Measurements from ENCODE around the gene TMEM255B.

Gene TMEM255B

DNA sequence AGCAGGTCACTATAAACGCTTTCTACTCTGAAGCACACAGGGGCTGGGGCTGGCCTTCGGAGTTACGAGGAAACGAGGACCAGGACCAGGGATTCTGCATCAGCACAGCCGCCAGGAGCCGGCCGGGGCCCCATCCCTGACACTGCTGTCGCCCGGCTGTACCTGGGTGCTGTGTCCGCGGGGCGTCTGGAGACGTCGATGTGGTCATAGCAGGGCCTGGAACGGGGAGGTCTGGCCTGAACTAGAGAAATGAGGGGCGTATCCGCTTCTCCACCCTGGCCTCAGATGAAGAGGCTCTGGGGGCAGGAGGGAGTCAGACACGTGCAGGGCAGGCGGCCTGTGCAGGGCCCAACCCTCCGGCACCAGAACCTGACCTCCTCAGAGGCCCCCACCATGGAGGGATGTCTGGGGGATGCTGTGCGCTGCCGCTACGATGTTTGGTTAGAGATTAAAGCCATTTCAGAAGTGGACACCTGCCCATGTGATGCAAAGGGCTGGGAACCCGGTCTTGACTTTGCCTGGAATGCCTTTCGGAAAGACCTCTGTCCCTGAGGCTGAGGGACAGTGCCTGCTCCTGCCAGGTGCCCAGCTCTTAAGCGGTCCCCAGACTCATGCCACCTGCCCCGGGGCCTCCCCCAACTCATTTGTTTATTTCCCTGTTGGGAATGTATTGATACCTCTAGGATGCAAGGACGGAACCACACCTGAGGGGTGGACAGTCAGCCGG, 83.5 kb downstream of the TMEM255B start:
- no peak for DNase-seq (ENCODE audit: low read depth)
- no peak overlapping the region for H3K4me3 ChIP-seq (ENCODE audit: low read length)
- TF ChIP-seq, protein P1, sequence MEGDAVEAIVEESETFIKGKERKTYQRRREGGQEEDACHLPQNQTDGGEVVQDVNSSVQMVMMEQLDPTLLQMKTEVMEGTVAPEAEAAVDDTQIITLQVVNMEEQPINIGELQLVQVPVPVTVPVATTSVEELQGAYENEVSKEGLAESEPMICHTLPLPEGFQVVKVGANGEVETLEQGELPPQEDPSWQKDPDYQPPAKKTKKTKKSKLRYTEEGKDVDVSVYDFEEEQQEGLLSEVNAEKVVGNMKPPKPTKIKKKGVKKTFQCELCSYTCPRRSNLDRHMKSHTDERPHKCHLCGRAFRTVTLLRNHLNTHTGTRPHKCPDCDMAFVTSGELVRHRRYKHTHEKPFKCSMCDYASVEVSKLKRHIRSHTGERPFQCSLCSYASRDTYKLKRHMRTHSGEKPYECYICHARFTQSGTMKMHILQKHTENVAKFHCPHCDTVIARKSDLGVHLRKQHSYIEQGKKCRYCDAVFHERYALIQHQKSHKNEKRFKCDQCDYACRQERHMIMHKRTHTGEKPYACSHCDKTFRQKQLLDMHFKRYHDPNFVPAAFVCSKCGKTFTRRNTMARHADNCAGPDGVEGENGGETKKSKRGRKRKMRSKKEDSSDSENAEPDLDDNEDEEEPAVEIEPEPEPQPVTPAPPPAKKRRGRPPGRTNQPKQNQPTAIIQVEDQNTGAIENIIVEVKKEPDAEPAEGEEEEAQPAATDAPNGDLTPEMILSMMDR (conservative IDR thresholded peaks at IDR 0.05; ENCODE audit: low read length), result no peak

DNA sequence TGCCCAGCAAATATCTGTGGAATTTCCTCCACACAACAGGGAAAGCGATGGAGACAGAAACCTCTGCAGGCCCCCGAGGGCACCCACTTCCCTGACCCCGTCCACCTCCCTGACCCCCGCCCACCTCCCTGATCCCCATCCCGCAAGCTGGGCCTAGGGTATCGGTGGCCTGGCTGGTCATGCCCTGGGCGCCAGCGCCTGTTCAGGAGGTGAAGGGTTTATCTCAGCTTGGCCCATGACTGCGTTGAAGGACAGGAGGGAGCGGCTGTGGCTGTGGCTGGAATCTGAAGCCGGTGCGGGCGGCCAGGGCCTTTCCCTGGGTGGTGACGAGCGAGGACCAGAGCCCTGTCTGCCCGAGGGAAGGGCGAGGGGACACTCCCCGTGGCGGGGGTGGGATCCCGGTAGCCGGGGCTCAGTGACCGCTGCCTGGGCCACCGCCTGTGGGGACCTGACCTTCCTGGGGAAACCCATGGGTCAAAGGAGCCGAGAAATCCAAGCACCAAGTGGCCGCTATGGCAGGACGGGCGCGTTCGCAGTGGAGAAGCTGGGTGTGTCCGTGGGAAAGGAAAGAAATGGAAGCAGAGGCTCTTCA, 84.1 kb downstream of the TMEM255B start:
- TF ChIP-seq, protein P1 (conservative IDR thresholded peaks at IDR 0.05; ENCODE audit: low read length), result no peak
- no peak for DNase-seq (ENCODE audit: low read depth)
- no peak overlapping the region for H3K4me3 ChIP-seq (ENCODE audit: low read length)

DNA sequence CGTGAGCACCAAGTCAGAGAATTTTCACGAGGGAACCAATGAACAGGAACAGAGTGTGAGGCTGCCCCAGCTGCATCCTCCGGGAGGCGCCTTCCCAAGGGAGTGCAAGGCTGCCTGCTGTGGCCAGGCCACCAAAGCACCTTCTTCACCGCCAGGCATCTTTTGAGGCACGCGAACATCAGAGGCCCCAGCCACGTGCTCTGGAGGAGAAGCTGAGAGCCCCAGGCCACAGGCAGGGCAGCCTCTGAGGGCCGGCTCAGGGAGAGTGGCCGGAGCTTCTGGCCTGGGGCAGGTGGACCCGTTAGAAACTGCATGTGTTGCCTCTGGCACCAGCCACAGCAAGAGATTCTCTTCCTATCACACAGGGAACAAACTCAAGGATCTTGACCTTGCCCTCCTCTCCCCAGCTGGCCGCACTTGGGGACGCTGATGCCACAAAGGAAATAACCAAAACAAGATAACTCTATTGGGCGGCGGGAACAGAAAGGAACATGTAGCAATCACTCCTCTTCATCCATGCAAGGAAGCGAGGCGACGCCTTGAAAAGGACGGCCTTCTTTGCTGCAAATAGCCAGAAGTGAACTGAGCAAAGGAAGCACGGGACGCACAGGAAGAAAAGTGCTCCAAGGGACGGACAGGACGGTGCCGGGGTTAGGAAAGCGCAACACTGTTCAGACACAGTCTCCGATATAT, 85.0 kb downstream of the TMEM255B start:
- TF ChIP-seq, protein P1 (conservative IDR thresholded peaks at IDR 0.05; ENCODE audit: low read length), result no peak
- H3K4me3 ChIP-seq (ENCODE audit: low read length), result no peak overlapping the region
- no peak for DNase-seq (ENCODE audit: low read depth)

DNA sequence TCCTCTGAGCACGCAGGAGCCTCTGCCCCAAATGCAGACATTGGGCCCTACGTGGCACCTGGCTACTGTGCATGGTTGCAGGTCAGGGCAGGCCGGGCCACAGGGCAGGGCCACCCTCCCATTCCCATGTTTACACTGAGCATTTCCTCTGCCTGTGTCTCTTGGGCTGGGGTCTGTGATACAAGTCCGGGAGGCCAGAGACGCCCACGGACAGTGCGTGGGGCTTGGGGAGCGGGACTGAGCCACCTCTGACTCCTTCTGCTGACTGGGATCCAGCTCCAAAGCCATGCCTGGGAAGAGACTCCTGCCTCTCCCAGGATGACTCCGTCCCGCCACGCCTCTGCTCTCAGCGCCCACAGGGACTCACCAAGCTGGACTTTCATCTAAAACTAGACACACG, 86.0 kb downstream of the TMEM255B start:
- DNase-seq (ENCODE audit: low read depth), result no peak
- no peak overlapping the region for H3K4me3 ChIP-seq (ENCODE audit: low read length)
- TF ChIP-seq, protein P1 (conservative IDR thresholded peaks at IDR 0.05; ENCODE audit: low read length), result no peak

DNA sequence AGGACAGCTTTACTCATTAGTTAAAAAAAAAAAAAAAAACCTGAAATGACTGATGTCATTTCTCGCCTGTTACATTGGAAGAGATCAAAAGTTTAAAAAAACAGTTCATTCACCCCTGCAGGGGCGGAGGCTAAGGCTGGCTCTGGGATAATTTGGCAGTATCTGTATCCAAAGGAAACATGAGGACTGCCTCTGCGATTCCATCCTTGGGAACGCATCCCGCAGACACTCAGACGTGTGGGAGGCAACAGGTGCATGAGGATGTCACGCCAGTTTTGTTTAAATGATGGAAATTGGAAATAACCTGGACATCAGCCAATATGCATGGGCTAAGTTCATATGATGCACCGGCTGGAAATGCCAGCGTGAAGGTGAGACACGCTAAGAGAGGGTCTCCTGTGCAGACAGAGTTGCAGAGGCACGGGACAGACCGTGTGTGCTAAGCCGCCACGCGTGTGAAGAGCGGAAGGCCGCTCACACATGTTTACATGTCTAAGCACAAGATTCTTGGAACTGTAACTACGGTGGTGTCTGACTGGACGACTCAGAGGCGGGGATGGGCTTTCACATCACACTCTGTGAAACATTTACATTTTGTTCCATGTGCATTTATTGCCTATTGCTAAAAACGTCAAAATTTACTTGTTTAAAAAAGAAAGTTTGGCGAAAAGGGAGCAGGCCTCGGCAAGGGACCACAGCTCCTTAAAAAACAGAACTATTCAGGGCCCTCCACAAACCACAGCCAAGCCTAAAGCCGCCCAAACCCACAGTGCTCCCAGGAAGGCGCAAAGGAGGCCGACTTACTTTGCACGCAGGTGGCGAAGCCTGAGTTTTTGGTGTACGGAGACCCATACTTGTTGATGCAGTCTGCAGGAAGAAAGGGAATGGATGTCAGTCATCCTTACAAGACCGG, 87.0 kb downstream of the TMEM255B start:
- TF ChIP-seq, protein P1 (conservative IDR thresholded peaks at IDR 0.05; ENCODE audit: low read length), result no peak
- DNase-seq (ENCODE audit: low read depth), result no peak
- H3K4me3 ChIP-seq (ENCODE audit: low read length), result no peak overlapping the region

DNA sequence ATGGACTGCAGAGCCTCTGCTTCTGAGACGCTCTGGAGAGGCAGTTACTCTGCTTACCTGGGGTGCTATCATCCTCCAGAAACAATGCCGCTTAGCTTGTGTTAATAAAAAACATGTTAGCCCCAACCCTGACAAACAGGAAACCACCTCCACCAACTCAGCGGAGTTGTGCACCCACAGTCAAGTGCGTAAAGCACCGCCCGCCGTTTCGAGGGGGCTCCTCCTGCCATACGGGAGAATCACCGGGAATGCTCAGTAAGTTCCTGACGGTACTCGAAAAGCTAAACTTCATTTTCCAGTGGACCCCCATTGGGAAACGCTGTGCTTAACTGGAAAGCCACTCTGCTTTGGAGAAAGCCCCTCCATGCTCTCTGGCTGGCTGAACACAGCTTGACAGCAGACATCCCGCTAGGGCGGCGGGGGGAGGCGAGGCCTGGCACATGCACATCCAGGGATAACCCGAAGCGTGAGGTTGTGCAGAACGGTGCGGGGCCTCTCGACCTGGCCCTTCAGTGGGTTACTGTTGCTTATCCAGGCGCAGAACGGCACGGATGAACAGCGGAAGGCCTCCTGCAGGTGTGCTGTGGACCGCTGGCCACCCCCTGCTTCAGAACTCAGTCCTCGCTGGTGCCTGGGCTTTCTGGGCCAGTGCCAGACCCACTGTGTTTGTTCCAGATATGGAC, 87.8 kb downstream of the TMEM255B start:
- TF ChIP-seq, protein P1 (conservative IDR thresholded peaks at IDR 0.05; ENCODE audit: low read length), result no peak
- no peak for DNase-seq (ENCODE audit: low read depth)
- H3K4me3 ChIP-seq (ENCODE audit: low read length), result no peak overlapping the region
